Activated T-cell treated with anti-CD3 and anti-CD28 coated beads for 4 hours (primary cell): ENCODE results near the gene SOX5.

Source experiments
- DNase-seq: peaks from one replicate; pipeline ENCODE4 v3.0.0-alpha.2; 2020

SOX5 gene

DNA sequence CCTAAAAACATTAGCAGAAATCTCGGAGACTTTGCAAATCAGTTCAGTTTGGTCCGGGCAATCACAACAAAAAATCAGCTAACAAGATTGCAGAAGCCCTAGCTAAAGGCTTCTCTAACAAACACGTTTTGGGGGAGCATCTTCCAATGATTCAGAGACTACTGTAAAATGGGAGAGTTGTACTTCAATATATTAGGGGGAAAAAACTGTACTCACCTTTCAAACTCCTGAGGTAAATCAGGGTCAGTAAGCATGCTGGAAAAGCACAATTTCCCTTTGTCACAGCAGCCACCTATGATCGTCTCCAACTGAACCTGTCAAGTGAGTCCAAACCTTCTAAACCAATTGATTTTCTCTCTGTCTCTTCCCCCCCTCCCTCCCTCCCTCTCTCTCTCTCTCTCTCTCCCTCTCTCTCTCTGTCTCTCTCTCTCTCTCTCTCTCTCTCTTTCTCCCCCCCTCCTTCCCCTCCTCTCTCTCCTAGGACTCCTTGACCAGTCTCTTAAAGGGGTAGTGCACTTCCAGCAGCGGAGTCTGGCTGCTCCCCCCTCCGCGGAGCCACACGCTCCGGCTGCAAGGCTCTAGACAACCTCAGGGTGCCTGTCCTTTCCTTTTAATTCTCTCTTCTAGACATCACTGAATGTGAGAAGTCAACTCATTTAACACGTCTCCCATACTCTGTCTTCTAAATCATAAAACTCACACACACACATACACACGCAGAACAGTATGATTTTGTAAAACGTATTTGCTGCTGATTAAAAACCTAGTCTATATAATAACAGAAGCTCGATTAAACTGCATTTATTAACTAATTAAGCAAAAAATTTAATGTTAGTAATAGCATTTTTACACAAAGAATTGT, at the start of gene SOX5:
Gene SOX5 (minus strand): TSS at position 323 of the 862 bp plus-strand sequence. CDS start 69 bp downstream, at position 254.
- no peak for DNase-seq

DNA sequence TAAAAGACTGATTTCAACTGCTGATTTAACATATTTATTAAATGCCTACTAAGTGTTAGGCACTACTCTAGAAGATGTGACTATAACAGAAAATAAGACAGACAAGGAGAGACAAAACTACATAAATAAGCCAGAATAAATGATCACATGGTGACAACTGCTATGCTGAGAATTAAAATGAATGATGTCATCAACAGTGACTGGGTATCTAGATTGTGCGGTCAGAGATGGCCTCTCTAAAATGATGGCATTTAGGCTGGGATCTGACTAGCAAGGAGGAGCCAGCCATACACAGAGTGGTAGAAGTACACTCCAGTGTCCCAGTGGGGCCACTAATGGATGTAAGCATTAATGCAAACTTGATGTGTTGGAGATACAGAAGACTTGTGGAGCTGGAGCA, 37.6 kb upstream of the SOX5 start:
- DNase-seq: no peak

DNA sequence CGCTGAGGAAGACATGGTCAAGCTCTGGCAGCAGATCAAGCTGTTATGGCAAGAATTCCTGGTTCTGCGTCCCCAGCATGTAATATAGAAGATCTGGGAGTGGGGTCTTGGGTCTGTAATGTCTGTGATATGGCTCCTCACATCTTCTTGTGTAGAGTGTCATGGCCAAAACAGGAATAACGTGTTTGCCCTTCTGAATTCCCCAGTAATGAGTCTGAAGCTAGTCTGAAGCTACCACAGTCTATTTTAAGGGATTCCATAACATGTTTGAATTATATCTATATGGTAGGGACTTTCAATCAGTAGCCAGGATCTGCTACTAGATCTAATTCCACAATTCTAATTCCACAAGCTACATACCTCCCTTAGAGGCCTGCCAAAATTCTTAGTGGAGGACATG, 31.4 kb upstream of the SOX5 start:
- no peak for DNase-seq

DNA sequence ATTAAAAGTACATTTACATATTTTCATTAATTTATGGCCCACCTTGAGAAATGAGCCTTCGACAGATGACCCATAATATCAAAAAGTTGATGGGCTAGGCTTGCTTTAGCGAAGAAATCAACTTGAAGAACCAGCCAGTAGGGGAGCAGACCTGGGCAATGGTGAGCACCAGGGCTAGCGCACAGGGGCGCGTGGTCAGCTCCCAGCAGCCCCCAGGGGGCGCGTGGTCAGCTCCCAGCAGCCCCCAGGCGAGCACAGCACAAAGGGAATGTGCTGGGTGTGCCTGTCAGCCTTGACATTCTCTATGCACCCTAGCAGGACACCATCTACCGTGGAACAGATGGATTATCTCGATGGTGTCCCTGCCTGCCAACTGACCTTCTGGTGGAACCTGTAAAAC, 15.3 kb upstream of the SOX5 start:
- no peak for DNase-seq

DNA sequence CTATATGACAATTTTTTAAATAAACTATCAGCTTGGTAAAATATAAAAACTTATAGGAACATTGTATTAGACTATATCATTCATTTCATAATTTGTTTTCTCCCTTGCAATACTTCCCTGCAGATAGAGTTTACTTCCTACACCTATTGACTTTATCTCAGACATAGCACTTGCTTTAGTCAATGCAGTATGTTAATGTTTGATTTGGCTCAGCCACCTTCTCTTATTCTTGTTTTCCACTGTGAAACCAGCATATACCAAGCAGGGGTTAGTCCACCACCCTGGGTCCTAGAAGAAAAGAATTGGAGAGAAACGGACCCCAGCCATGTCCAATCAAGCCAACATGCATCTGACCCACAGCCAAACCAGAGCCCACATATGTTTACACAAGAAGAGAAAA, 10.4 kb upstream of the SOX5 start:
- DNase-seq: no peak

DNA sequence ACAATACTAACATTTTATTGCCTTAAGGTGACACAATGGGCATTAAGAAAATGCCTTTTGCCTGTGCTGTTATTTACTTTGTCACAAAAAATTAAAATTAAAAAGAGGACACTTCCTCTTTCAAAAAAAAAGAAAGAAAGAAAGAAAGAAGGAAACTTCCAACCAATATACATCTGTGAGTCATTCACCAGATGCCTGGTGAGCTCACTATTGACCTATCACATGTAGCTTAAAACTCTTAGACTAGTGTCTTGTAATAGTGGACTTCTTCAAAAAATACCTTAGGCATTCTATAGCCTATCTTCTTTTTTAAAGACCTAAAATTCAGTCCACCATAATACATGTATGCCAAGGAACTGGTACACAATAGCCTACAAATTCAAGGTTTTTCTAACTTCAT, 4.9 kb upstream of the SOX5 start:
- no peak for DNase-seq

DNA sequence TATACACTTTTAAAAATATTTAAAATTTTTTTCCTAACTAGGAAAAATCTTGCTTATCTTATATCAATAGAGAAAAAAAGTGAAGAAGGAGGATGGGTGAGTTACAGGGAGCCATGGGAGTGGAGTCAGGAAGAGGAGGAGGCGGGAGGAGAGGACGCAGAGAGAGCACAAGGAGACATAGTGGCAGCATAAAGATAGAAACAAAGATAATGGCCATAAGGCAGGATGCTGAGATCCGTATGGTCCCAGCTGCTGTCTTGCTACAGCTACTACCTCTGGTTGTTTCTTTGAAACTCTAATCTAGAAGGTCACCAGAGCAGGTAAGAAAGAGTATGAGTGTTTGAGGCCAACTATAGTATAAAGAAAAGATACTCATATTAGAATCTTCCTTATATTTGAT, 2.6 kb upstream of the SOX5 start:
- DNase-seq: no peak

DNA sequence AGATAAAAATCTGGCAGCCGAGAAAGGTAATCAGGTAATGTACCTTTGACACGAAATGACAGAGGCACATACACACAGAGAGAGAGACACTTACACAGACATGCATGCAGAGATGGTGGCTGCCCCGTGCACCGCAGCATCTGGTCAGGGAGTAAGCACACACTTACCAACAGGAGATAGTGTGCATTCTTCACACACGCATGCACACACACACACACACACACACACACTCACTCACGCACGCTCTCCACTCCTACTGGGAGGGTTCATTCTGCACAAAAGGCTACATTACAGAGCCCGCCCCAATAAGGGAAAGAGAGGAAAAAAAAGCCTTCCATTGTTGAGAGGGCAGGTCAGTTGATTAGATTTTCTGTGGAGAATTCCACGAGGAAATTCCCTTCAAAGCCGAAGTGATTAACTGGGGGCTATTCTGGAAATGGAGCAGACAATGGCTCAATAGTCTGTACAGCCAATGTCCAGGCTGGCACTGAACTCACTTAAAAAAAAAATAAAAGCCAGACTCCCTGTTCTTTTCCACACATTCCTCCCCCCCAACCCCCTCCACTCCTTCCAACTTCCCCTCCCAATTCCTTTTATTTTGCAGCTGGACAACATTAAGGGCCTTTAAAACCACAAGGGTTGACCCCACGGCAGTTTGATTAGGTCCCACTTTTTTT, 1.4 kb upstream of the SOX5 start:
- no peak for DNase-seq

DNA sequence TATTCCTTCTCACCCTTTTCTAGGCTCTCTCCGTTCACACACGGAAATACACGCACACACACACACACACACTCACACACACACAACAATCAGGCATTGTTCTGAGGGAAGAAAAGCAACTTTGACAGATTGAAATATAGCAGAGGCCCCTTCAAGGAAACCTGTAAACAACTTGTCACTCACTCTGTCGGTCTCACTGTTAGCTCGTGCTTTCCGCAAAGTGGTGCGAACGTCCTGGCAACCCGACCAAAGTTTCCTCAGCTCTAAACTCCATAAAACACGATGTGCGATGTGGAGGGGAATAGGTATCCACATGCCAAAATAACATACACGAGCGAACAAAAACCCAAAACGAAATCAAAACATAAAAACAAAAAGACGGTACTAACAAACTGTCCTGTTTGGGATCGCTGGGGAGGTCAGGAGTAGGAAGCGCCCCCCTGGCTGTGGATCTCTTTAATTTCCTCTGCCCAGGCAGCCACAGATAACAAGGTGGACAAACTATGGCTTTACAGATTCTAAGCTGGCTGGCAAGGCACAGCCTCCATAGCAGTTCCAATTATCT, 822 bp upstream of the SOX5 start:
- DNase-seq: no peak

DNA sequence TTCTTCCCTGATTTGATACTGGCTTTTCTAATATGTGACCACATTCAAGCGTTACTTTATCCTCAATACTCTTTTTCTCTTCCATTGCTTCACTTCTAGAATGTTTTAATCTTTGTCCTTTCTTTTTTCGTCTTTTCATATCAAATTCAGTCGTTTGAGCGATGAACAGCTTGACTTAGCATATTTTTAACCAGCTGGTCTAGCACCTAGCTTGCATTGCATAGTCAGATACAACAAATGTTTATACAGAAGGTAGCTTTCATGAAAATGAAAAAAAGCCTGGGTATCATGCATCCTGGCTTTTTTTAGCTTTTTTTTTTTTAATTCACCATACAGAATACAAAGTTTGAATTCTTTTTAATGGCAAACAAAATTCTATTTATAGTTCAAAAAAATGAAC, 1.2 kb downstream of the SOX5 start:
- no peak for DNase-seq

DNA sequence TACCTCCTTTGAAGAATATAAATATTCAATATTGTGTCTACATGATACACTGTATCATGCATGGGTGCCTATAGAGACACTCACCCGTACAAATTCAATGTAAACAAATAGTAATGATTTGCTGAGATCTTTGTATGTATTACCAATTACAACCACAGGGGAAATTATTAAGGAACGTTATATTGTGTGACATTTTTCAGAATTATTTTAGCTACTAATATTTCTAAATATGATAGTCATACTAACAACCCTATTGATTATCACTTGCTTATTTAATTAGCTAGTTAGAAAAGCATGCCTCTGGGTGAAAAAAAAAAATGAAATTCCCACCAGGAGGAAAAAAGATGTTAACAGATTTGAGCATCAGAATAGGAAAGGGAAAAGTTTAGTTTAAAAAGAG, 2.1 kb downstream of the SOX5 start:
- DNase-seq: no peak

DNA sequence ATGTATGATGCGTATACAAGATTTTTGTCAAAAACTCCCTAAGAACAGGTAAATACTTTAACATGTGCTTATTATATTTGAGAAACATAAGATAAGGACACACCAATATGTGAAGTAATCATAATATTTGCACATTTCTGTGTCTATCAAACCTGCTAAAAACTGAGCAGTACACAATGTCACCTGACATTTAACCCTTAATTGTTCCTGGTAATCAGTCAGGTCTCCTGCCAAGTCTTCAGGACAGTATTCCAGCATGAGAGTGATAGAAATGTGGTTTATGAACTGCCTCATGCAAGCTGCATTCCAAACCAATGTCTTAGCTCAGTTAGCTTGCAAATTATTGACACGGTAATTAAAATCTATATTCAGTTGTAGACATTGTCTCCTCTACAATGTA, 4.2 kb downstream of the SOX5 start:
- no peak for DNase-seq

DNA sequence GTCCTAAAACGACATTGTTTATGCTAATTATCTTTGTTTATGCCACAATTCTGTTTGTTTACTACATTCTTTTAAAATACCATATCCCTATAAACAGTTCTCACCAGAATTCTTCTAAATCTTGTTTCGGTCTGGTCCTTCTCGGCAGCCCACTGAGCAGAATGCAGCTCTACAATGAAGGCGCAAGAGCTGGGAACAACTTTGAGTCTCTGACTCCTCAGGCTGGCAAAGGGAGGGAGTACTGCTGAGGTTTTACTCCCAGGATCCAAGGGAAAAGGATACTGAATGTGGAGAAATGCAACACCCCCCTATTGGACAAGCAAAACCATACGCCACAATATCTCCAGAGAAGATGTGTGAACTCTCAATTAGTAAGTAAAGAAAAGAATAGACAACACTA, 5.4 kb downstream of the SOX5 start:
- no peak for DNase-seq

DNA sequence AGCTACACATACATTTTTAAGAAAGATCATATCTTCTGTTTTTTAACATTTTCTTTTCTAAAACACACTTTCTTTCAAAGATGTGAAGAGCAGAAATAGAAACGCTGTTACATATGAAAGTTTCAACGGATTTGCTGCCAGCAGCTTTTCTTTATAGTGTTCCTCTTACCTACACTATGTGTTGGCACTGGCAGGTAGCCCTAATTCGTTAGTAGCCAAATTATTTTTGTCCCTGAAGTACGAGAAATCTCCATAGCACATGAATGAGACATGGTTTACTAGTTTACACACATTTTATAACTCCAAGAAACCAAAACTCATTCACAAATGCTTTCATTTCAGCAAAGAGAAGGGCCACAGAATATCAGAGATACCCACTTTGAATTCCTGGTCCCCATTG, 6.6 kb downstream of the SOX5 start:
- no peak for DNase-seq

DNA sequence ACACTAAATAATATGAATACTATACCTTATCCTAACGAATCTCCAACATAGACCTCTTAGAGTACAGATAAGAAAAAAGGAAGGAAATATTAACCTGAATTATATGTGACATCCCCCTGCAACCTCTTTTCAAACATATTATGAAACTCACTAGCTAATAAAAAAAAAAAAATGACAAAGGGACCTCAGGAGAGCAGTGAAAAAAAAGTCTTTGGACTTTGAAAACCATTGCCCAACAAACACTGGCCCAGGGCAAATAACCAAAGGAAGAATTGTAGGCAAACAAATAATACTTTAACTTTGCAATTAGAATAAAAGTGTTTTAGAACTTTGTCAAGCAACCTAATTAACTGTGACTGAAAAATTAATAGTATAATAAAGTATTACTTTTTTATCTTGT, 7.7 kb downstream of the SOX5 start:
- DNase-seq: no peak

DNA sequence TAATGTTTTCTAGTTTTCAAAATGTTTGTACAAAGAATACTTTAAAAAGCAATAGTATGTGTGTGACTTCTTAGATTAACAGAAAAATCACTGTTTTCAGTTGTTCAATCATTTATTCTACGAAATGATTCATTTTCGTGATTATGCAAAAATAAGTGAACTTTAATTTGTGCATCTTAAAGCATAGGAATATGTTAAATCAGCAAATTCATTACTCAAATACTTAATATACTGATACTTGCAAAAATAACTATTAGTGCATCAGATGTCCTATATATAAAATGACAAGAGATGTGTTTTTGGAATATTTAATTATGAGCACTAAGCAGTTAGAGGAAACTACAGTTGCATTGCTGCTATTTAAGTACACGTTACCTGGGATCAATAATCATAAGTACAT, 11.0 kb downstream of the SOX5 start:
- no peak for DNase-seq

DNA sequence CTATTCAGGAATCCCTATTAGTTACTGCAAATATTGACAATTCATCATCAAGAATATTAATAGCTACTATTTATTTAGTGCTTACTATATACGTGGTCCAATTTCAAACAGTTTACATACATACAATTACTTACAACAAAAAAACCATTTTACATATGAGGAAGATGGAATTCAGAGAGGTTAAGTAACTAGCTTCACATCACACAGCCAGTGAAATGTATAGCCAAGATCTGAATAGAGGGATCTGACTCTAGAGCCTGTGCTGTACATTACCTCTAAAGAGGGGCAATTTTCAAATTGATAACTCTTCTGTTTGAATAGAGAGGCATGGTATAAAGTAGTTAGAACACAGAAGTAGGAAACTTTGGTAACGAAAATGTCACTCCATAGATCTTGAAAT, 18.3 kb downstream of the SOX5 start:
- DNase-seq: no peak

DNA sequence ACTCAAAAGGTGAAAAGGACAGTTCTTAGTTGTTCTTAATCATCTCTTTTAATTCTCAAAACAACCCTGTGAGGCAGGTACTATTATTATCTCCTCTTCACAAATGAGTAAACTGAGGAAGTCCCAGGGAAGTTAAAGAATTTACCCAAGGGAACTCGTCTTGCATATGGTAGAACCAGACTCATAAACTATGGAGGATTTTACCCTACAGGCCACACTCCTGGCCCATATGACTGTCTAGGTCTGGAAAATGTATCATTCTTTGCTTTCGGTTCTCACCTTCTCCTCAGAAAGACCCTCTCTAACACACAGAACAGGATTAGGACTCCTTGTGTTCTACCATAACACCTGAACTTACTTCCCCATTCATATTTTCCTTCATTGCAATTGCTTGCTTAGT, 18.9 kb downstream of the SOX5 start:
- DNase-seq: no peak

DNA sequence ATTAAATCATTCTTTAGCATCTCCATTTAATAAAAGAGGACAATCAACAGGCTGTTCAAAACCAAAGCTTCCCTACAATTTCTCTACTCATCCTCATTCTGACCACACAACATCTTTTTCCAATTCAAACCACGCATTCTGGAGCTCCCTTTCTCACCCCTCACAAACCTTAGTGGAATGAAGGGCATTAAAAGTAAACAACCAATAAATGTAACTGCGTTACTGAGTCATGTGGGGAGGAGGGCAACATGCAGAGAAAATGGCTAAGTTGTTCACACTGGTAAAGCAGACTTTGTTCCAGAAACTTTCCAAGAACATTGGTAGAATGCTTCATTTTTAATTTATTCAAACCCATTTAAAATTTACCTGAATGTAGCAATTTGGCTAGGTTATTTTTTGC, 19.6 kb downstream of the SOX5 start:
- no peak for DNase-seq

DNA sequence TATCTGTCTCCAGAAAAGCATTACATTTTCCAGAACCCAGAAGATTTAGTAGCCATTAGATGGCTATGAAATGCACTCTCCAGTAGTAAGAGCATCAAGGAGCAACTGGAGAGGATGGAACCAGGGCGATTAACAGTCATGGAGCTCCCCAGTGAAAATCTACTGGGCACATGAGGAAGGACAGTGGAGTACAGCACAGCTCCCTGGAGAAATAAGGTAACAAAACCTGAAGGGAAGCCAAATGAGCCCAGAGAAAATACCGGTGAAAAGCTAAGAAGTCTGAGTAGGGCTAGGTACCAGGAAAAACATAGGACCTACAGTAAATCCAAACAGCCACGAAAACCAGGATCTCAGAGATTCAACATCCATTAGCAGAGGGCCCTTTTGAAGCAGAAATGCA, 21.6 kb downstream of the SOX5 start:
- no peak for DNase-seq

DNA sequence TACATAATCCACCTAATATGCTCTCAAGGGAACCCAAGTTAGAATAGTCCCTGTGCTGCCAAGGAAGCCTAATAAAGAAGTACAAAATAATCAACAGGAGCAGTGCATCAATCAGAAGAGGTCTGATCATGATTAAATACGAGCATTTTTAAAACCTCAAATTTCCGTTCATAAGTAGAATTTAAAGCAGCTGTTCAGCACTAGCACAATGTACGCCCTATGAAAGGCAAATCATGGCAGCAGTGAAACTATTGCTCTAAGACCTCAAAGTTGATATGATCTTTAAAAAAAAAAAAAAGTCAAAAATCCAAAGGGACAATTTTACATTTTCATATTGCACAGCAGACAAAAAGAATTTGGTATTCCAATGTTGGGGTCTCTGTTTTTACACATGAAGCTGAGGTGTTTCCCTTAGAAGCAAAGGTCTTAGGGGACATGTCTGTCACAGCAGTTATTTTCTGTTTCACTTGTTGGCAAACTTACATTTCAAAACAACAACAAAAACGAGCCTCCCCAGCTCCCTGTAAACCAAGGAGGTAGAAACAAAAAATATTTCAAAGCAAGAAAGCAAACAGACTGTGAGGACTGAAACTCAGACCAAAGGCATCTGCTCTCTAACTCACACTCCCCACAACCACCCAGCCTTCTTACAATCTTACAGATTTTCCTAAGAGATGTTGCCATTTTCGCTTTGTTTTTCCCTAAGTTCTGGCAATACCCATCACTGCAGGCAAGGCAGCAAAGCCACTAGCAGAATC, 28.2 kb downstream of the SOX5 start:
- no peak for DNase-seq

DNA sequence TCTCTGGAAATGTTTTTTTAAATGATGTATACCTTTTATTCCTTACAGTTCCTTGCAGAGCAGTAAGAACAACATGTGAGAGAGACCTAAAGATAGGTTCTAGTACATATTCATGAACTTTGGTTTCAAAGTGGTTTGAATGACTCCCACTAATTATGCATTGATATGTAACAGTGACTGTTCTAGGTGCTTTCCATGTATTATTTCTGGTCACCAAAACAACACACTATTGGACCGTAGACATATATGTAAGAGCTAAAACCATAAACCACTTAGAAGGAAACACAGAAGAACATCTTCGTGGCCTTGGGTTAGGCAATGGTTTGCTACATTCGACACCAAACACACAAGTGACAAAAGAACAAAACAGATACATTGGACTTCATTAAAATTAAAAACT, 37.9 kb downstream of the SOX5 start:
- DNase-seq: no peak

DNA sequence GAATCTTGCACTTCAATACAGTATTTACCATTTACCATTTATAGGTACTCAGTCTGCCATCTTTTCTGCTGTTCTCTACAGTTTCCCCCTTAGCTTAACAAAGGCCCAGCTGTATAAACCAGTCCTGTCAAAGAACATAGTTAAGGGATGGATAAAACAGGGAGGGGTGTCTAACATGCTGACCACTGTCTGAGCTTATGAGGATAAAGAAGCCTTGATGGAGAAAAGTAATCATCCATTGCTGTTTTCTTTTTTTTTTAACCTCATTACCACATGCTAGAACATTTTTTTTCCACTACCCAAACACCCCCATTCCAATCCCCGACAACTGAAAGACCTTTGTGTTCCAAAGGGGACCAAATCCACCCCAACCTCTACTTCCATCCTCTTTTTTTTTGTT, 39.9 kb downstream of the SOX5 start:
- no peak for DNase-seq

DNA sequence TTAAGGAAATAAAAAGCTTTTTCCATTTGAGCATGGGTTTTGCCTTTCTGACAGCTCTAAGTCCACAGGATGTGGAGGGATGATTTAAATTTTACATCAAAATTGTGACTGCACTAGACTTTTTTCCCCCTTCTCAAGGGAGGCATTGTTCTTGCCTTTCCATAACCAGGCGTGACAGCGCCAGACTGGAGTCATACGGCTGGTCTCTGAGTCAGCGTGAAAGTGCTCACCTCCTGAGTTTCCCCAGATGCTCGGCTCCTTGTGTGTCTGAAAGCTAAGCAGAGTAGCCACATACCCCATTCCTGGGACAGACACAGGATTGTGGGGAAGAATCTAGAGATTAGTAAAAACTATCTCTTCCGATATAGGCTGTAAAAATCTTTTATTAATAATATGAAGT, 43.1 kb downstream of the SOX5 start:
- DNase-seq: no peak
